GM21526 (cell line): ENCODE measurements around the gene PRKCA.
"Not testable (repeated sequence)": the region's sequence is repeated elsewhere in the genome, so short reads cannot be mapped to it uniquely, and the experiment has no call there.

Source experiments
- ATAC-seq: cut with Tn5 transposase; IDR thresholded peaks from one replicate; pipeline ENCODE4 v1.9.1; 2021; ENCODE audit warnings: moderate library complexity; ENCODE audit not compliant: unreplicated experiment, low FRiP score

Gene PRKCA

GRCh38 chr17:66684731-66685130, 382.3 kb downstream of the PRKCA start:
- ATAC-seq, result no peak

- ATAC-seq, result no peak
Measured at GRCh38 chr17:66686601-66687000, 384.2 kb downstream of the PRKCA start.

- no peak for ATAC-seq
Measured at GRCh38 chr17:66687570-66688284, 385.3 kb downstream of the PRKCA start.

- no peak for ATAC-seq
Measured at GRCh38 chr17:66689221-66689620, 386.8 kb downstream of the PRKCA start.

- no peak for ATAC-seq
Measured at GRCh38 chr17:66690166-66690565, 387.8 kb downstream of the PRKCA start.

- no peak for ATAC-seq
Measured at GRCh38 chr17:66691644-66692420, 389.4 kb downstream of the PRKCA start.

- ATAC-seq, result no peak
Measured at GRCh38 chr17:66692421-66692690, 389.9 kb downstream of the PRKCA start.

- no peak for ATAC-seq
Measured at GRCh38 chr17:66695098-66695497, 392.7 kb downstream of the PRKCA start.

GRCh38 chr17:66698270-66698669, 395.9 kb downstream of the PRKCA start:
- no peak for ATAC-seq

- ATAC-seq, result no peak
Measured at GRCh38 chr17:66701462-66701861, 399.0 kb downstream of the PRKCA start.

GRCh38 chr17:66702106-66702936, 399.9 kb downstream of the PRKCA start:
- no peak for ATAC-seq

GRCh38 chr17:66704858-66705520, 402.6 kb downstream of the PRKCA start:
- no peak for ATAC-seq

- ATAC-seq, result no peak
Measured at GRCh38 chr17:66706851-66707450, 404.5 kb downstream of the PRKCA start.

- ATAC-seq, result no peak
Measured at GRCh38 chr17:66711401-66711800, 409.0 kb downstream of the PRKCA start.

GRCh38 chr17:66711881-66712321, 409.5 kb downstream of the PRKCA start:
- no peak for ATAC-seq

GRCh38 chr17:66712453-66712852, 410.0 kb downstream of the PRKCA start:
- no peak for ATAC-seq

GRCh38 chr17:66713021-66713532, 410.7 kb downstream of the PRKCA start:
- not testable (repeated sequence) for ATAC-seq

GRCh38 chr17:66713533-66714042, 411.2 kb downstream of the PRKCA start:
- ATAC-seq, result peak; percentile 64

GRCh38 chr17:66714046-66715023, 411.9 kb downstream of the PRKCA start:
- ATAC-seq, result no peak
